ENCODE measurements around the gene DLD. TPM values are rescaled to one million over a fixed set of nuclear protein-coding genes. Genes with fewer than 3 reads are reported as not detected.

Gene DLD
- total RNA-seq (2021): 72.1 to 79.9 TPM (median 75.6 TPM) in 3 replicates
- percentile 86 among the genes with signal in this experiment for Bru-seq, nascent RNA
- long read RNA-seq, experiment 1, transcript DLD-201 (14 exons, 3,755 nt): major isoform, 571 of 630 reads
- long read RNA-seq, experiment 1, transcript DLD-205 (13 exons, 1,993 nt): minor isoform, 7 of 630 reads
- long read RNA-seq, experiment 1, partial matches to known transcripts: 22 of 630 reads
- long read RNA-seq, experiment 1, other reads (novel, unspliced or antisense): 30 of 630 reads
- long read RNA-seq, experiment 2, transcript DLD-201 (14 exons, 3,755 nt): major isoform, 58 of 124 reads
- long read RNA-seq, experiment 2, partial matches to known transcripts: 22 of 124 reads
- long read RNA-seq, experiment 2, other reads (novel, unspliced or antisense): 44 of 124 reads
- long read RNA-seq, experiment 3, transcript DLD-205 (13 exons, 1,993 nt): minor isoform, 13 of 391 reads
- long read RNA-seq, experiment 3, transcript DLD-201 (14 exons, 3,755 nt): major isoform, 312 of 391 reads
- long read RNA-seq, experiment 3, partial matches to known transcripts: 51 of 391 reads
- long read RNA-seq, experiment 3, other reads (novel, unspliced or antisense): 15 of 391 reads

GRCh38 chr7:107890962-107891635, at the start of gene DLD:
Gene DLD, plus strand, starts transcription at chr7:107891183. Its CDS starts 68 bp downstream, at chr7:107891251.
- peak; percentile 94 for DNase-seq (ENCODE audit: low spot score)
- ATAC-seq: peak; percentile 97
- CTCF ChIA-PET: interaction anchor here (1.7 to 2.2 kb wide), 2 partner anchors 12 to 16 kb away, joined by 6 to 11 read pairs; no protein-coding TSS in a partner anchor
- POLR2A ChIA-PET: no interaction called here
- Mint-ChIP-seq H3K36me3 (peaks cover 19% of the 10 kb centered on the region), H3K4me3 (peak within 1 kb of the TSS; percentile 92), H3K27ac (peak within 1 kb of the TSS; percentile 96), H3K27me3 (ENCODE audit: low read depth) (peaks cover 2% of the 10 kb centered on the region; the same call in 1 of the 2 replicates), H3K9me3 (peaks cover 14% of the 10 kb centered on the region), H3K4me1 (peaks cover 15% of the 10 kb centered on the region)
- TF ChIP-seq ZNF532 (CRISPR knock-in tag; IDR thresholded peaks at IDR 0.05; ENCODE audit: borderline replicate concordance) (no peak), RELA (CRISPR knock-in tag; IDR thresholded peaks at IDR 0.05; ENCODE audit: borderline replicate concordance) (no peak), ARID4B (CRISPR knock-in tag; IDR thresholded peaks at IDR 0.05; ENCODE audit: borderline replicate concordance) (0 out of 2 replicates have a peak, but pooled peaks have one; percentile 63), TEAD4 (CRISPR knock-in tag; IDR thresholded peaks at IDR 0.05) (no peak), ELF4 (CRISPR knock-in tag; IDR thresholded peaks at IDR 0.05; ENCODE audit: low read depth) (no peak), SP1 (CRISPR knock-in tag; conservative IDR thresholded peaks at IDR 0.05) (0 out of 2 replicates have a peak, but pooled peaks have one; percentile 66), ATF2 (CRISPR knock-in tag; IDR thresholded peaks at IDR 0.05; ENCODE audit: borderline replicate concordance, low read depth) (no peak), EMX1 (CRISPR knock-in tag; IDR thresholded peaks at IDR 0.05) (no peak), CREM (CRISPR knock-in tag; IDR thresholded peaks at IDR 0.05) (peak; percentile 94), PREB (CRISPR knock-in tag; IDR thresholded peaks at IDR 0.05; ENCODE audit: borderline replicate concordance) (no peak), JAZF1 (CRISPR knock-in tag; IDR thresholded peaks at IDR 0.05) (no peak), ETV6 (CRISPR knock-in tag; IDR thresholded peaks at IDR 0.05) (peak; percentile 80; the same call in 1 of the 2 replicates), E2F4 (CRISPR knock-in tag; IDR thresholded peaks at IDR 0.05; ENCODE audit: borderline replicate concordance, low read depth) (no peak), ZNF263 (CRISPR knock-in tag; IDR thresholded peaks at IDR 0.05; ENCODE audit: low read depth) (no peak), ERG (CRISPR knock-in tag; IDR thresholded peaks at IDR 0.05) (no peak), ZNF121 (CRISPR knock-in tag; IDR thresholded peaks at IDR 0.05) (0 out of 2 replicates have a peak, but pooled peaks have one; percentile 18), ATF1 (CRISPR knock-in tag; IDR thresholded peaks at IDR 0.05) (0 out of 2 replicates have a peak, but pooled peaks have one; percentile 37), CBFB (CRISPR knock-in tag; IDR thresholded peaks at IDR 0.05; ENCODE audit: low read depth) (no peak), KAT7 (CRISPR knock-in tag; IDR thresholded peaks at IDR 0.05; ENCODE audit: borderline replicate concordance) (no peak), HMGA2 (CRISPR knock-in tag; IDR thresholded peaks at IDR 0.05) (no peak), SMAD3 (CRISPR knock-in tag; IDR thresholded peaks at IDR 0.05; ENCODE audit: borderline replicate concordance) (peak; percentile 16; the same call in 1 of the 2 replicates)
